ENCODE data around the gene FAM13C.

FAM13C gene

DNA sequence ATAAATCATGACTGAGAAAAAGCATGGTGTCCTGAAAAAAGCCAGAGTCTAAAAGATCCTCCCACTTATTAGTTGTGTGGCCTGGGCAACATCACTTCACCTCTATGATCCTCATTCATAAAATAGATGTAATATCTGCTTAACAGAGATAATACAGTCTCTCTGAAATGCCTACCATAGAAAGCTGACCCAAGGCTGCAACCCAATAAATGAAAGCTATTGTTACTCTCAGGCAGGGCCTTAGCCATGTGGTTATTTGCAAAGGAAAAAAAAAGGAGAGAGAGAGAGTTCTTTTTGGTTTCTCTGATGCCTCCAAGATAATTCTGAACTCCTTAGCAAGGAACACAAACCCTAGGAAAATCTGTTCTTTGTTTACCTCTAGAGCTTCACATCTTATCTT lies 7.9 kb downstream of the FAM13C start:
- no peaks in the 10 kb centered on the region for H3K9me3 ChIP-seq (ENCODE audit: low read length)
- H3K4me1 ChIP-seq (ENCODE audit: insufficient read depth, low read length) = no peaks in the 10 kb centered on the region
- H3K36me3 ChIP-seq (ENCODE audit: insufficient read depth, low read length) = no peaks in the 10 kb centered on the region
- no peaks in the 10 kb centered on the region for H3K27me3 ChIP-seq (ENCODE audit: insufficient read depth, low read length)
- no peak overlapping the region for H2AFZ ChIP-seq (ENCODE audit: low read depth, low read length)
- H3K4me3 ChIP-seq (ENCODE audit: low read length) = no peak overlapping the region

DNA sequence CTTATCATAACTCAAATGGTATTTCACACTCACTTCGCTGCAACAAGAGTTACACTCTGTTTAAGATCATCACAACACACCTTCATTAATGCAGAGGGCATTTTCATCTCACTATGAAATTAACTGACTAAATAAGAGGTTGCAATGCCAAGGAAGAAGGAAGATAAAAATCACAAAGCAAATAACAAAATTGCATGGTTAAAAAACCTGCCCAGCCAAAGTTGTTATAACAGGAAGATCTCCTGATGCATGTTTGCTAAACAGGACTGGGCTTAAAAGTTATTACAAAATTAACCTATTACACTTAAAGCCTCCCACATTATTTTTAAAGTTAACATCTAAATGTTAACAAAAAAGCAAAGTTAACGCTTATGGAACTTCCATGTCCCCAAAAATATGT lies 11.8 kb downstream of the FAM13C start:
- H3K4me3 ChIP-seq (ENCODE audit: low read length) = no peak overlapping the region
- H3K36me3 ChIP-seq (ENCODE audit: insufficient read depth, low read length) = no peaks in the 10 kb centered on the region
- H3K27me3 ChIP-seq (ENCODE audit: insufficient read depth, low read length) = no peaks in the 10 kb centered on the region
- no peaks in the 10 kb centered on the region for H3K4me1 ChIP-seq (ENCODE audit: insufficient read depth, low read length)
- no peaks in the 10 kb centered on the region for H3K9me3 ChIP-seq (ENCODE audit: low read length)
- H2AFZ ChIP-seq (ENCODE audit: low read depth, low read length) = no peak overlapping the region

DNA sequence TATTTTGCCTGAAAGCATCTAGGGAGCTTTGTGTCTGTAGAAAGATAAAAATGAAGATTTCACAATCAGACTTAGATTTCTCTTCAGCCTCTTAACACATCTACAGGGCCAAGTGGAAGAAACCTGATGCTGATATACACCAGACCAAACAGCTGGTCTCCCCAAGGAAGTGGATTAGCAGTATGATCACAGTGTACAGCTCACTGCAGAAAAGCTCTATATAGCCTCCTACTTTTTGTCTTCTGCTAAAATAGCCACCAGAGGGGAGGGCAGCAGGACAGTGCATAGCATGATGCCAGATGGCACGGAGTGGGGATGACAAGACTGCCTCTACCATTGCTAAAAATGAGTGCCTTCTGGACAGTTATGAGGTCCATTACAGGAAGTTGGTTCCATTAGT lies 16.0 kb downstream of the FAM13C start:
- H3K27me3 ChIP-seq (ENCODE audit: insufficient read depth, low read length) = no peaks in the 10 kb centered on the region
- H3K9me3 ChIP-seq (ENCODE audit: low read length) = no peaks in the 10 kb centered on the region
- no peaks in the 10 kb centered on the region for H3K36me3 ChIP-seq (ENCODE audit: insufficient read depth, low read length)
- no peak overlapping the region for H3K4me3 ChIP-seq (ENCODE audit: low read length)
- H3K4me1 ChIP-seq (ENCODE audit: insufficient read depth, low read length) = no peaks in the 10 kb centered on the region
- H2AFZ ChIP-seq (ENCODE audit: low read depth, low read length) = no peak overlapping the region

DNA sequence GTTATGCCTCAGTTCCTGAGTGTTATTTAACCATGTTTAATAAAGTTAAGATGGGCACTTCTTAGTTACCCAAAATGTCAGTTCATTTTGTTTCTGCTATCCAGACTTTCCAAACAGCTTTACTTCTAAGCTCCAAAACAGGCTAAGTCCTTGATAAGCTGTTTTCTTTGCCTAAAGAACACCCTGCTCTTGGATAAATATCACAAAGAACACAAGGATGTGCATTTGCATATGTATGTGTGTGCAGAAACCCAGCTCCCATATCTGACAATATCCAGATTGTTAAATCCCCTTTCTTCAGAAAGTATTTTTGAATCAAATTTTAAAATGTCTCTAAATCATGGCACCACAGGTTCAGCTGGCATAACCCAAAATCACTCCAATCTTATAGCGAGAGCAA lies 19.6 kb downstream of the FAM13C start:
- Histone ChIP-seq H2AFZ (ENCODE audit: low read depth, low read length) (no peak overlapping the region), H3K9me3 (ENCODE audit: low read length) (no peaks in the 10 kb centered on the region), H3K36me3 (ENCODE audit: insufficient read depth, low read length) (no peaks in the 10 kb centered on the region), H3K4me3 (ENCODE audit: low read length) (no peak overlapping the region), H3K4me1 (ENCODE audit: insufficient read depth, low read length) (no peaks in the 10 kb centered on the region), H3K27me3 (ENCODE audit: insufficient read depth, low read length) (no peaks in the 10 kb centered on the region)

DNA sequence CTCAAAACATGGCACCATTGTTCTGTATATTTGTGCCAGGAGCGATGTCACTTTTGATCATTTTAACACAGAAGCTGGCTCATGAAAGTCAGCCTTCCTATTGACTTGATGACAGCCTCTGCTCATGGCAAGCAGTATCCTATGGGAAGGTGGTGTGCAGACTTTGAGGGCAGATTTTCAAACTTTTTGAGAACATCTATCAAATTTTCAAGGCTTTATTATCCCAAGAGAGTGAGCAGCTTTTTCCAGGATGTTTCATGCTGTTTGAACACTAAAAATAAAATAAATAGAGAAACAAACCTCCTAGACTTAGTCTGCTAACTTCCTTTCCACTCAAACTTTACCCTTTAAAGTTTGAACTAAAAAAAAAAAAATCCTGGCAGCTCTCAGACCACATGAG lies 20.3 kb downstream of the FAM13C start:
- H3K9me3 ChIP-seq (ENCODE audit: low read length) = no peaks in the 10 kb centered on the region
- H2AFZ ChIP-seq (ENCODE audit: low read depth, low read length) = no peak overlapping the region

DNA sequence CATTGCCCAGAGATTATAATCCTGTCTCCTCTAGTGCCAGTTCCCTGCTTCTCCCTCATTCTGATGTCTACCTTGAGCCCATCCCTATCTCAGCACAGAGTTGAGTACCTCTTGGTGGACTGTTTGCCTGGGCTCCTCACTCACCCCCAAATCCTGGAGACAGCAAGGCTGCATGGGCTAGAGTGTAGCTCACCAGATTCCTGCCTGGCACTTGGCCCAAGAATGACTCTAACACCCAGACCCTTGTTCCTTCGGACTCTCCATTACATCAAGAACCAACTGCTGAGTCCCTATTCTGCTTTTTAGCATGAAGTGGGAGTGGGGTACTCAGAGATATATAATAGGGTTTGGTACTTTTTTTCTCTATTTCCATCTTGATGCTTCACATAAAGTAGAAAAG lies 22.1 kb downstream of the FAM13C start:
- H3K4me1 ChIP-seq (ENCODE audit: insufficient read depth, low read length) = peaks cover 10% of the 10 kb centered on the region
- H3K9me3 ChIP-seq (ENCODE audit: low read length) = no peaks in the 10 kb centered on the region
- H3K27me3 ChIP-seq (ENCODE audit: insufficient read depth, low read length) = no peaks in the 10 kb centered on the region
- no peak overlapping the region for H3K4me3 ChIP-seq (ENCODE audit: low read length)
- no peaks in the 10 kb centered on the region for H3K36me3 ChIP-seq (ENCODE audit: insufficient read depth, low read length)
- no peak overlapping the region for H2AFZ ChIP-seq (ENCODE audit: low read depth, low read length)

More for the DNA sequence above, 20.3 kb downstream of the FAM13C start:
- Histone ChIP-seq H3K27me3 (ENCODE audit: insufficient read depth, low read length) (no peaks in the 10 kb centered on the region), H3K4me1 (ENCODE audit: insufficient read depth, low read length) (peaks cover 5% of the 10 kb centered on the region), H3K4me3 (ENCODE audit: low read length) (no peak overlapping the region), H3K36me3 (ENCODE audit: insufficient read depth, low read length) (no peaks in the 10 kb centered on the region)

DNA sequence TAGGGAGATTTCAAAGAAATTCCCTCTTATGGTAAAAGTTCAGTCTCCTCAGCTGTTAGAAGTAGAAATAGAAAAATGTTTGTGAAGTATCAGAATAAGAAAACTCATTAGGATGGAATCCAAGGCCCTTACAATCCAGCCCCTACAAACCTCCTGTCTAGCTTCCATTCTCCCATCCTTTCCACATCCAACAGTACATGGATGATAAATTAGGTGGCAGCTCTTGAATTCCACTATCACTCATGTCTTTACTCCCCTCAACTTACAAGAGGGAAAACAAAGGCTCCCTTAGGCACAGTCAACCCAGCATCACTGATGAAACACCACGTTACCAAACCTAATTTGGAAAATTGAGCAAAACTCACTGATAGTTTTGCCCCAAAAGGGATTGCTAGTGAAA lies 23.0 kb downstream of the FAM13C start:
- H3K36me3 ChIP-seq (ENCODE audit: insufficient read depth, low read length) = no peaks in the 10 kb centered on the region
- no peak overlapping the region for H3K4me3 ChIP-seq (ENCODE audit: low read length)
- H3K27me3 ChIP-seq (ENCODE audit: insufficient read depth, low read length) = no peaks in the 10 kb centered on the region
- H2AFZ ChIP-seq (ENCODE audit: low read depth, low read length) = no peak overlapping the region
- peaks cover 10% of the 10 kb centered on the region for H3K4me1 ChIP-seq (ENCODE audit: insufficient read depth, low read length)
- H3K9me3 ChIP-seq (ENCODE audit: low read length) = no peaks in the 10 kb centered on the region

DNA sequence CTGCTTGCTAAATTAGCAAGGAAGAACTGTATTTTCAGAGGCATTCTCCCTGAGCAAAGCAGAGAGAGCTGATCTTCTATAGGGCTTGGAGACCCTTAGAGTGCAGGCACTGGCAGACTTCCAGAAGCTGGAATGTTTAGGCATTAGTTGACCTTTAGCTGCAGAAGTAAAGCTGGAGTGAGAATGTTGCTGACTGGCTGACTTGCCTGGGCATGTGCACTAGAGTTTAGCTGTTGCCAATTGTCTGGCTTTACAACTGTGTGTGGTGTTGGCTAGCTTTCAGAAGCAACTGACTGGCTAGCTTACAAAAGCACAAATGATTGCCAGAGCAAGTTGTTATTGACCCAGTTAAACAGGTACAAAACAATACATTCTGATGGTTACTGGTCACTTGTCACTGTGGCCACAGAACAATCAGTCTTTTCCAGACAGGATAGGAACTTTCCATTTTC lies 25.1 kb downstream of the FAM13C start:
- H3K27me3 ChIP-seq (ENCODE audit: insufficient read depth, low read length) = no peaks in the 10 kb centered on the region
- peak overlapping the region; percentile 1 for H2AFZ ChIP-seq (ENCODE audit: low read depth, low read length)
- no peak overlapping the region for H3K4me3 ChIP-seq (ENCODE audit: low read length)

DNA sequence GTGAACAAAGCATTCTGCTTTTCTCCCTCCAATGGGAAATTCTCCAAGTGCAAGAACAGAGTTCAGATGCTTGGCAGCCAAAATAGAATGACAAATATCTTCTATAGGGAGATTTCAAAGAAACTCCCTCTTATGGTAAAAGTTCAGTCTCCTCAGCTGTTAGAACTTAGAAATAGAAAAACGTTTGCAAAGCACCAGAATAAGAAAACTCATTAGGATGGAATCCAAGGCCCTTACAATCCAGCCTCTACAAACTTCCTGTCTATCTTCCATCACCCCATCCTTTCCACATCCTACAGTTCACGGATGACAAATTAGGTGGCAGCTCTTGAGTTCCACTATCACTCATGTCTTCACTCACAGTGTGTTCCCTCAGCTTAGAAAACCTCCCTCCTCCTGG lies 25.7 kb downstream of the FAM13C start:
- Histone ChIP-seq H2AFZ (ENCODE audit: low read depth, low read length) (no peak overlapping the region), H3K4me1 (ENCODE audit: insufficient read depth, low read length) (peaks cover 10% of the 10 kb centered on the region), H3K27me3 (ENCODE audit: insufficient read depth, low read length) (no peaks in the 10 kb centered on the region), H3K4me3 (ENCODE audit: low read length) (no peak overlapping the region), H3K9me3 (ENCODE audit: low read length) (no peaks in the 10 kb centered on the region), H3K36me3 (ENCODE audit: insufficient read depth, low read length) (no peaks in the 10 kb centered on the region)

More for the DNA sequence above, 25.1 kb downstream of the FAM13C start:
- no peaks in the 10 kb centered on the region for H3K36me3 ChIP-seq (ENCODE audit: insufficient read depth, low read length)
- peaks cover 10% of the 10 kb centered on the region for H3K4me1 ChIP-seq (ENCODE audit: insufficient read depth, low read length)
- no peaks in the 10 kb centered on the region for H3K9me3 ChIP-seq (ENCODE audit: low read length)

DNA sequence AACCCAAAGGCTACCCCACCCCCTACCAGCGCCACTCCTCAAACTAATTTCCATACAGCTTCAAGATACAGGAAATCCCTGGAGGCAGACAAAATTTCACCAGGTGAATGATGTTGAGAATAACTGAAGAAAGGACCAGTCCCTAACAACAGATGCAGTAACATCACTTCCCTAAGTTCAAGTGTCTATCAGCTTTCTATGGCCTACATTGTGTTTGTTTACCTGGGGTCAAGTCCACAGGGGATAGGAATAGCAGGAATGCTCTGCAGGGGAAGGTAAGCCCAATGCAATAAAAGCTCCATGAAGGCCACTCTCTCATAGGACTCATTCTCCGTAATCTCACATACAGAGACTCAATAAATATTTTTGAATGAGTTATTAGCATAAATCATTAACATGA lies 26.9 kb downstream of the FAM13C start:
- no peaks in the 10 kb centered on the region for H3K36me3 ChIP-seq (ENCODE audit: insufficient read depth, low read length)
- H3K27me3 ChIP-seq (ENCODE audit: insufficient read depth, low read length) = no peaks in the 10 kb centered on the region
- no peaks in the 10 kb centered on the region for H3K9me3 ChIP-seq (ENCODE audit: low read length)
- H3K4me1 ChIP-seq (ENCODE audit: insufficient read depth, low read length) = peaks cover 10% of the 10 kb centered on the region
- H2AFZ ChIP-seq (ENCODE audit: low read depth, low read length) = no peak overlapping the region
- H3K4me3 ChIP-seq (ENCODE audit: low read length) = no peak overlapping the region

DNA sequence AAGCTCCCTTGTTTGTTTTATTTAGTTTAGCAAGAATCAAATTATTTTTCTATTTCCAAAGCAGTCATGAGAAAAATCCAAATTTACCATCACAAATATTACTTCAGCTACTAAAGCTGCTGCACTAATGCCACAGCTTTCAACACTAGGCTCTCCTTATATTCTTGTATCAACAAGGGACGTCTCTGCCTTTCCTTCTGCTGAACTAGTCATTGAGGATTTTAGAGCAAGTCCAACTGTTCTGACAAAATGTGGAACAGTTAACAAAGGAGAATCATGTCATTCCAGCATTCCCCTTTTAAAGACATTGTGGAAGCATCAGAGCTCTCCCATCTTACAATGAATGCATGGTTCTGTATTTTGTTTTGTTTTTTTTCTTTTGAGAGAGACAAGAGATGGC lies 28.6 kb downstream of the FAM13C start:
- H3K9me3 ChIP-seq (ENCODE audit: low read length) = no peaks in the 10 kb centered on the region
- no peaks in the 10 kb centered on the region for H3K36me3 ChIP-seq (ENCODE audit: insufficient read depth, low read length)
- no peak overlapping the region for H3K4me3 ChIP-seq (ENCODE audit: low read length)
- no peak overlapping the region for H2AFZ ChIP-seq (ENCODE audit: low read depth, low read length)
- no peaks in the 10 kb centered on the region for H3K27me3 ChIP-seq (ENCODE audit: insufficient read depth, low read length)
- H3K4me1 ChIP-seq (ENCODE audit: insufficient read depth, low read length) = peaks cover 10% of the 10 kb centered on the region

DNA sequence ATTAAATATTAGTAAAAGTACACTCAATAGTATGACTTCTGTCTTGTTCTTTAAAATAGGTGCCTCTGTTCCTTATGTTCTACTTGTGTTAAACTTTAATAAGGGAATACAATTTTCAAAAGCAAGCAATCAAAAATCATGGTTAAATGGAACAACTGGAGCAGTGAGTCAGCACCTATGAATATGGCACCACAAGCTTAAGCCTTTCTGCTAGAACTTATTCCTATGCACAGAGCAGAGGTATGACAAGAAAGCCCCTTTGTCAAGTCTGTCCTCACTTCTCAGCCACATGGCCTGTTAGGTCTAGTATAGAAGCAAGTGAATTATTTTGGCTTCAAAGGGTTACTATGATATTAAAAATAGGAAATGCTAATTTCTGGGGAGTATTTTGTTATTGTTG lies 29.8 kb downstream of the FAM13C start:
- H3K27me3 ChIP-seq (ENCODE audit: insufficient read depth, low read length) = no peaks in the 10 kb centered on the region
- peaks cover 10% of the 10 kb centered on the region for H3K4me1 ChIP-seq (ENCODE audit: insufficient read depth, low read length)
- H2AFZ ChIP-seq (ENCODE audit: low read depth, low read length) = no peak overlapping the region

DNA sequence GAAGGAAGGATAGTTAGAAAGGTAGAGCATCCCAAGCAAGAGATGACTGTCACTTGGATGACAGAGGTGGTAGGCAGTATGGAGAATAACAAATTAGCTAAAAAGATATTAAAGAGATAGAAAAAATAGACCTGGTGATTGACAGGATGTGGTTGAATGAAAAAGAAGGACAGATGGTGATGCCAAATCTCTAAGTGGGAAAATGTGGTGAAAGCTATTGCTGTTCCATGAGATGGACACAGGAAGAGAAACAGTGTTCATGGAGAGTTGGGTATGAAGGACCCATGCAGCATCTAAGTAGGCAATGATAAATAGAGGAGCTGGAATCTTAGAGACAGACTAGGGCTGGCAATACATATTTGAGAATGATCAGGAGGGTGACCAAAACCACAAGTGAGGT lies 30.7 kb downstream of the FAM13C start:
- H3K27me3 ChIP-seq (ENCODE audit: insufficient read depth, low read length) = no peaks in the 10 kb centered on the region
- no peak overlapping the region for H3K4me3 ChIP-seq (ENCODE audit: low read length)
- H3K4me1 ChIP-seq (ENCODE audit: insufficient read depth, low read length) = peaks cover 3% of the 10 kb centered on the region
- no peak overlapping the region for H2AFZ ChIP-seq (ENCODE audit: low read depth, low read length)
- H3K36me3 ChIP-seq (ENCODE audit: insufficient read depth, low read length) = no peaks in the 10 kb centered on the region
- no peaks in the 10 kb centered on the region for H3K9me3 ChIP-seq (ENCODE audit: low read length)

More for the DNA sequence above, 29.8 kb downstream of the FAM13C start:
- H3K9me3 ChIP-seq (ENCODE audit: low read length) = no peaks in the 10 kb centered on the region
- H3K4me3 ChIP-seq (ENCODE audit: low read length) = no peak overlapping the region
- H3K36me3 ChIP-seq (ENCODE audit: insufficient read depth, low read length) = no peaks in the 10 kb centered on the region

DNA sequence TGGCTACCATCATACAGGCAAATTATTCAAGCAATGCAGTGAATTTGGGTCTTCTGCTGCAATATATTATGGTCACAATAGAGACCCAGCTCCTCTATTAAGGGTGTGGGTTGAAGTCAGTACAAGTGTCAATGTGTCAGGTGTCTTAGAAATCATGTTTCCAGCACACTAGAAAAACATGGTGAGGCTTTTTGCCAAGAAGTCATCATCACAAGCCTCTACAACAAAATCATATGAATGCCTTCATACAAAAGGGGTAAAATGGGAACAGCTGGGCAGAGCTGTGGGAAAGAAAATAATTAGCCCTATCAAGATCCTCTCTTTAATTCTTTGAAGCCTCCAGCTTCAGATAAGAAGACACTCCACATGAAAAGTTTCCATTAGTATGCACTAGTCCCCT lies 37.2 kb downstream of the FAM13C start:
- no peaks in the 10 kb centered on the region for H3K4me1 ChIP-seq (ENCODE audit: insufficient read depth, low read length)
- no peaks in the 10 kb centered on the region for H3K36me3 ChIP-seq (ENCODE audit: insufficient read depth, low read length)
- H2AFZ ChIP-seq (ENCODE audit: low read depth, low read length) = no peak overlapping the region
- no peak overlapping the region for H3K4me3 ChIP-seq (ENCODE audit: low read length)
- no peaks in the 10 kb centered on the region for H3K27me3 ChIP-seq (ENCODE audit: insufficient read depth, low read length)
- H3K9me3 ChIP-seq (ENCODE audit: low read length) = no peaks in the 10 kb centered on the region
